GM23338 (cell line): ENCODE results near the gene ZPBP. TPM values are rescaled to one million over a fixed set of nuclear protein-coding genes. Genes with fewer than 3 reads are reported as not detected.

Experiments
- ATAC-seq: fragments of 200-7000 bp; cut with Tn5 transposase; 3 replicates; pipeline ENCODE4 v1.9.1; 2020
- DNase-seq: peaks from one replicate; pipeline ENCODE4 v3.0.0-alpha.2; 2015; ENCODE audit warnings: low spot score
- H2AFZ ChIP-seq: fragments of 200-600 bp; sonication (generic); 2 replicates; pipeline ENCODE4 v1.8.0; 2016; ENCODE audit warnings: antibody characterized with exemption, mild to moderate bottlenecking, moderate library complexity
- H3F3A ChIP-seq: fragments of 200-600 bp; sonication (generic); replicated peaks from 2 replicates; pipeline ENCODE4 v1.8.0; 2017; ENCODE audit warnings: antibody characterized with exemption, mixed run types, low read depth
- H3K27ac ChIP-seq: fragments of 200-600 bp; sonication (generic); 2 replicates; pipeline ENCODE4 v1.6.1; 2016; ENCODE audit warnings: low read depth
- H3K27me3 ChIP-seq: fragments of 200-600 bp; sonication (generic); 2 replicates; pipeline ENCODE4 v1.8.0; 2016; ENCODE audit warnings: mild to moderate bottlenecking, mixed run types, moderate library complexity; ENCODE audit not compliant: insufficient read depth
- H3K36me3 ChIP-seq: fragments of 200-600 bp; sonication (generic); 2 replicates; pipeline ENCODE4 v1.8.0; 2016; ENCODE audit warnings: mild to moderate bottlenecking; ENCODE audit not compliant: insufficient read depth
- H3K4me1 ChIP-seq: fragments of 200-600 bp; sonication (generic); 2 replicates; pipeline ENCODE4 v1.8.0; 2016; ENCODE audit warnings: mild to moderate bottlenecking, moderate library complexity; ENCODE audit not compliant: insufficient read depth
- H3K4me2 ChIP-seq: fragments of 200-600 bp; sonication (generic); 2 replicates; pipeline ENCODE4 v1.7.1; 2017; ENCODE audit warnings: mixed run types
- H3K4me3 ChIP-seq: fragments of 200-600 bp; sonication (generic); 2 replicates; pipeline ENCODE4 v1.6.1; 2016; ENCODE audit warnings: mixed run types
- H3K79me2 ChIP-seq: fragments of 200-600 bp; sonication (generic); replicated peaks from 2 replicates; pipeline ENCODE4 v1.8.0; 2017; ENCODE audit warnings: mild to moderate bottlenecking; ENCODE audit not compliant: insufficient read depth
- H3K9me2 ChIP-seq: fragments of 200-600 bp; sonication (generic); 2 replicates; pipeline ENCODE4 v1.8.0; 2017; ENCODE audit not compliant: insufficient read depth
- H4K20me1 ChIP-seq: fragments of 200-600 bp; sonication (generic); replicated peaks from 2 replicates; pipeline ENCODE4 v1.8.0; 2017; ENCODE audit warnings: mild to moderate bottlenecking; ENCODE audit not compliant: insufficient read depth
- H3K27ac Mint-ChIP-seq: 2 replicates; pipeline ENCODE4 v1.8.0; 2020; ENCODE audit warnings: inconsistent platforms, mild to moderate bottlenecking, moderate library complexity, mixed read lengths
- H3K27me3 Mint-ChIP-seq: 3 replicates; pipeline ENCODE4 v1.8.0; 2022; ENCODE audit warnings: low read depth, mild to moderate bottlenecking, moderate library complexity, mixed read lengths, inconsistent platforms; ENCODE audit not compliant: insufficient read depth, poor library complexity
- H3K36me3 Mint-ChIP-seq: 3 replicates; pipeline ENCODE4 v1.8.0; 2021; ENCODE audit warnings: low read depth, mild to moderate bottlenecking, inconsistent platforms, moderate library complexity, mixed read lengths
- H3K4me1 Mint-ChIP-seq: 3 replicates; pipeline ENCODE4 v1.8.0; 2020; ENCODE audit warnings: mild to moderate bottlenecking, inconsistent platforms, mixed read lengths
- H3K4me3 Mint-ChIP-seq: 3 replicates; pipeline ENCODE4 v1.8.0; 2021; ENCODE audit warnings: moderate library complexity, mild to moderate bottlenecking, inconsistent platforms, mixed read lengths
- H3K9me3 Mint-ChIP-seq: 3 replicates; pipeline ENCODE4 v1.8.0; 2020; ENCODE audit warnings: moderate library complexity, mild to moderate bottlenecking, inconsistent platforms, mixed read lengths
- CTCF ChIP-seq, 2 experiments: fragments of 200-600 bp in 1 of 2; sonication (generic) in 1 of 2; conservative IDR thresholded peaks; 2 replicates each; pipeline versions ENCODE4 v1.5.1 to v1.6.1; 2016 to 2017; ENCODE audit warnings: antibody characterized with exemption in 2 of 2, low read depth in 2 of 2, mild to moderate bottlenecking in 2 of 2, moderate library complexity in 1 of 2
- ETS1 ChIP-seq: IDR thresholded peaks from 2 replicates; pipeline ENCODE4 v1.6.1; 2016; ENCODE audit warnings: antibody characterized with exemption
- POLR2AphosphoS5 ChIP-seq: IDR thresholded peaks from 2 replicates; pipeline ENCODE4 v1.6.1; 2016; ENCODE audit warnings: antibody characterized with exemption, low read depth
- REST ChIP-seq: IDR thresholded peaks from one replicate; pipeline ENCODE4 v1.6.1; 2018; ENCODE audit warnings: antibody characterized with exemption; ENCODE audit not compliant: unreplicated experiment
- long read RNA-seq: library from polyadenylated mRNA; unstranded; transcript quantifications from one replicate; pipeline ENCODE4 v2.0.0, GENCODE V29; 2020; ENCODE audit not compliant: unreplicated experiment
- polyA plus RNA-seq: library from polyadenylated mRNA; unstranded; fragments of >200 nt; fragmentation: Nextera tagmentation; extraction: Ambion mirVana; gene quantifications from 2 replicates; pipeline ENCODE4 v1.2.1, GENCODE V29; 2016
- total RNA-seq: library from RNA; depleted of rRNA; stranded (reverse); fragments of >200 nt; shearing (Covaris generic); gene quantifications from 2 replicates; pipeline ENCODE4 v1.2.3, GENCODE V29; 2014; rRNA removed

ZPBP gene
- total RNA-seq (not detected in 2 replicates), polyA plus RNA-seq (not detected in 2 replicates)
- long read RNA-seq = 0 reads

- peak within 1 kb of the TSS; percentile 54; the same call in 1 of the 2 replicates for H3K27ac Mint-ChIP-seq
- Histone ChIP-seq H3K4me1 (no peaks in the 10 kb centered on the region), H3F3A (no peaks in the 10 kb centered on the region), H3K79me2 (no peaks in the 10 kb centered on the region), H3K27me3 (peaks cover 6% of the 10 kb centered on the region; the same call in 1 of the 2 replicates), H3K4me3 (peak within 1 kb of the TSS; percentile 53), H3K9me2 (peaks cover 4% of the 10 kb centered on the region), H3K4me2 (peak within 1 kb of the TSS; percentile 74), H3K27ac (no peak within 1 kb of the TSS), H2AFZ (peak within 1 kb of the TSS; percentile 54), H3K36me3 (no peaks in the 10 kb centered on the region), H4K20me1 (no peaks in the 10 kb centered on the region)
- peak within 1 kb of the TSS; percentile 55; the same call in 2 of the 3 replicates for H3K4me3 Mint-ChIP-seq
- DNase-seq = peak; percentile 76
- no peaks in the 10 kb centered on the region for H3K27me3 Mint-ChIP-seq
- ATAC-seq = peak; percentile 90
- no peaks in the 10 kb centered on the region; the same call in 2 of the 3 replicates for H3K36me3 Mint-ChIP-seq
- peaks cover 7% of the 10 kb centered on the region; the same call in 1 of the 3 replicates for H3K9me3 Mint-ChIP-seq
- peaks cover 5% of the 10 kb centered on the region for H3K4me1 Mint-ChIP-seq
- TF ChIP-seq ETS1 = peak; percentile 59; the same call in 1 of the 2 replicates
- no peak for TF ChIP-seq REST
- peak; percentile 77 to 89 for TF ChIP-seq CTCF (conservative IDR thresholded peaks at IDR 0.05; ENCODE audit: low read depth in 2 of 2)
- TF ChIP-seq POLR2AphosphoS5 = peak; percentile 47
These were observed at the start of gene ZPBP for GRCh38 chr7:50092579-50093491. Gene ZPBP, minus strand, starts transcription at chr7:50093246. Its CDS starts 52 bp downstream, at chr7:50093194.

- DNase-seq = peak; percentile 64
- H3K27me3 ChIP-seq = no peaks in the 10 kb centered on the region
- H3K4me3 ChIP-seq = no peak overlapping the region
- H2AFZ ChIP-seq = 0 out of 2 replicates have a peak overlapping the region, but pooled peaks have one; percentile 40
- ATAC-seq = peak; percentile 46; the same call in 2 of the 3 replicates
- Mint-ChIP-seq H3K4me1 (no peaks in the 10 kb centered on the region), H3K27ac (no peak overlapping the region), H3K36me3 (no peaks in the 10 kb centered on the region), H3K4me3 (no peak overlapping the region), H3K9me3 (no peaks in the 10 kb centered on the region; the same call in 2 of the 3 replicates), H3K27me3 (no peaks in the 10 kb centered on the region)
- no peak overlapping the region for H3K4me2 ChIP-seq
- H3K27ac ChIP-seq = no peak overlapping the region
- TF ChIP-seq REST (no peak), CTCF (conservative IDR thresholded peaks at IDR 0.05; ENCODE audit: low read depth in 2 of 2) (peak; percentile 57 to 79)
- H3K79me2 ChIP-seq = no peaks in the 10 kb centered on the region
- H3K9me2 ChIP-seq = no peaks in the 10 kb centered on the region
- no peaks in the 10 kb centered on the region for H3K36me3 ChIP-seq
- no peaks in the 10 kb centered on the region for H3F3A ChIP-seq
- no peaks in the 10 kb centered on the region for H4K20me1 ChIP-seq
- no peaks in the 10 kb centered on the region for H3K4me1 ChIP-seq
These were observed 49.5 kb upstream of the ZPBP start for GRCh38 chr7:50142425-50143017.
